Measurements from ENCODE around the gene PLPP4.

Gene PLPP4

DNA sequence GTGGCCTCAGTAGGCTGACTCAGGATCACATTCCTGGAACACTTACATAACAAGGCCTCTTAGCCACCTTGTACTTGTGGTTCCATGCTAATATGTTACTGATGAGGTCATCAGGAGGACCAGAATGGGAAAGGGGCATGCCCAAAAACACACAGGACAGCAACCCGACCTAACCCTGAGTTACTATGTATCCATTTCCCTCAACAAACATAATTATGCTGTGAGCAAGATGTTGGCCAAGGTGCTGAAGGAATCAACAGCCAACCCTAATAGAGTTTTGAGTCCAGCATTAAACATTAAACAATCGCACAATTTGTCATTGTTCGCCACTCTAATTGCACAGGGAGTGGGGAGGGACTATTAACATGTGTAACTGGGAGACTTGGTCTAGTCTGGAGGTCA, 129.4 kb downstream of the PLPP4 start:
- in situ Hi-C loops (cut with HindIII; ENCODE audit: low pct_ligation_motif_present, low pct_unique_long_range_greater_than_20kb, low sequenced_read_pairs): no loop called here
- DNase-seq: peak; percentile 79

DNA sequence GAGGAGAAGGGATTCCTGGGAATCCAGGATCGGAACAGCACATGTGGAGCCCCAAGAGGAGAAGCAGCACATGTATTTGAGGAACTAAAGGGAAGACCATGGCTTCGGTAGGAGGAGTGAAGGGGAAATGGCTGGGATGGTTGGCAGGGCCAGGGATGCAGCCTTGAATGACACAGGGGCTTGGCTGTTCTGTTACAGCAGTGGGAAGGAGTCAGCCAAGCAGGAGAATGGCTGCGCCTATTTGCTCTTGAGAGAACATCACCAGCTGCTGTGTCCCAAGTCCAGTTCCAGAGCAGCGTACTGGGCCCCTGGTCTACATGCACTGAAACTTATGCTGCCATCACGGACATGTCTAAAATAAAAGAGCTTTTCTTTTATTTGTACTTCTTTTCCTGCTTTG, 130.0 kb downstream of the PLPP4 start:
- no peak for DNase-seq
- in situ Hi-C loops (cut with HindIII; ENCODE audit: low pct_ligation_motif_present, low pct_unique_long_range_greater_than_20kb, low sequenced_read_pairs): no loop called here

DNA sequence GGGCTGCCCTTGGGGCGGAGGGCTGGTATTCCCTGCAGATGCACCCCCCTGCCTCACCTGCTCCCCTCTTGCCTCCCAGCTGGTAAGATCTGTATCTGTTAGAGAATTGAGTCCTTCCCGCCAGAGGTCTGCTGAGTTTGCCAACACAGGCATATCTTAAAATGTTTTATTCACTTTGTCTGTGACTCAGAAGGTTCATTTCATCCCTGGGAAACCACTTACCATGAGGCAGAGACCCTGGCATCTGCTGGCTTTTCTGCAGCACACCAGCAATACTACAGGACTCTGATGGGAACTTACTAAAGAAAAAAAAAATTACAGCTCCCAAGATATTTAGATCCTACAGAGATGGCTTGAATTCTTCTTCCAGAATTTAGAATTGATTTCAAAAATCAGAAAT, 131.3 kb downstream of the PLPP4 start:
- in situ Hi-C loops (cut with HindIII; ENCODE audit: low pct_ligation_motif_present, low pct_unique_long_range_greater_than_20kb, low sequenced_read_pairs): no loop called here
- DNase-seq: no peak

GRCh38 chr10:120593693-120594092, 136.7 kb downstream of the PLPP4 start:
- in situ Hi-C loops (cut with HindIII; ENCODE audit: low pct_ligation_motif_present, low pct_unique_long_range_greater_than_20kb, low sequenced_read_pairs): no loop called here
- no peak for DNase-seq

DNA sequence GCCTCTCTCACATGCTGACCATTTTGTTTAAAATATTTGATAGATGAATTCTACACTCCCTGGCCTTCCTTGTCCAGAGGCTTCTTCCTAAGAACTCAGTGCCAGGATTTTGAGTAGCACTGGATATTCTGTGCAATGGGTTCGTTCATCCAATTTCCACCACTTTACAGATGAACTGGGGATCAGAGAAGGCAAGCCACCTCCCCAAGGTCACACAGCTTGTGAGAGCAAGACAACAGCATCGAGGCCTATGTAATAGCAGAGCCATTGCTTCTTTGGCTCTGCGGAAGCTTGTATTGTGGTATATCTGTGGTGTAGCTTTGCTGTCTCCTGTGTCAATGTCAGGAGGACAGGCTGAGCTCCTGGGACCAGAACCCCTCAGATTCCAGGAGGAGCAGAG, 140.9 kb downstream of the PLPP4 start:
- in situ Hi-C loops (cut with HindIII; ENCODE audit: low pct_ligation_motif_present, low pct_unique_long_range_greater_than_20kb, low sequenced_read_pairs): no loop called here
- DNase-seq: no peak

GRCh38 chr10:120598386-120598785, 141.4 kb downstream of the PLPP4 start:
- DNase-seq: no peak

DNA sequence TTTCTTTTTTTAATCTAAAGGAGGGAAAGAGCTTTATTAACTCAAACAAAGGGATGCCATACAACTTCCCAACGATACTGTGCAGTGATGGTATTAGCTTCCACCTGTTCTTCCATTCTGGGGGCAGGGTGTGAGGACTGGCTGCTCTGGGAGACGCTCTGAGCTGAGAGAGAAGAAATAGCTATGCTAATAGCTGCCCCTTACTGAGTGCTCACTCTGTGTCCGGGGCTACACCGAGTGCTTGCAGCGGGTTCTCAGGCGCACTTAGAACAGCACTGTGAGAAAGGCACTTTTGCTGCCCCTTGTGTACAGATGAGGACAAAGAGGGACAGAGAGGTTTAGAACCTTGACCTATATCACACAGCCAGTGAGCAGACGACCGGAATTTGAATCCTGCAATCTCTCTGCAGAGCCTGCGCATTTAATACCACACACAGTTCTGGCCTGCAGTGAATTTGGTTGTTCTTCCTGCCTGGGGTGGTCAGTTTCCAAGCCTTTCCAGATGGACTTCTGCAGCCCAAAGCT, 142.2 kb downstream of the PLPP4 start:
- in situ Hi-C loops (cut with HindIII; ENCODE audit: low pct_ligation_motif_present, low pct_unique_long_range_greater_than_20kb, low sequenced_read_pairs): no loop called here
- no peak for DNase-seq

More at GRCh38 chr10:120598386-120598785, 141.4 kb downstream of the PLPP4 start:
- in situ Hi-C loops (cut with HindIII; ENCODE audit: low pct_ligation_motif_present, low pct_unique_long_range_greater_than_20kb, low sequenced_read_pairs): no loop called here

DNA sequence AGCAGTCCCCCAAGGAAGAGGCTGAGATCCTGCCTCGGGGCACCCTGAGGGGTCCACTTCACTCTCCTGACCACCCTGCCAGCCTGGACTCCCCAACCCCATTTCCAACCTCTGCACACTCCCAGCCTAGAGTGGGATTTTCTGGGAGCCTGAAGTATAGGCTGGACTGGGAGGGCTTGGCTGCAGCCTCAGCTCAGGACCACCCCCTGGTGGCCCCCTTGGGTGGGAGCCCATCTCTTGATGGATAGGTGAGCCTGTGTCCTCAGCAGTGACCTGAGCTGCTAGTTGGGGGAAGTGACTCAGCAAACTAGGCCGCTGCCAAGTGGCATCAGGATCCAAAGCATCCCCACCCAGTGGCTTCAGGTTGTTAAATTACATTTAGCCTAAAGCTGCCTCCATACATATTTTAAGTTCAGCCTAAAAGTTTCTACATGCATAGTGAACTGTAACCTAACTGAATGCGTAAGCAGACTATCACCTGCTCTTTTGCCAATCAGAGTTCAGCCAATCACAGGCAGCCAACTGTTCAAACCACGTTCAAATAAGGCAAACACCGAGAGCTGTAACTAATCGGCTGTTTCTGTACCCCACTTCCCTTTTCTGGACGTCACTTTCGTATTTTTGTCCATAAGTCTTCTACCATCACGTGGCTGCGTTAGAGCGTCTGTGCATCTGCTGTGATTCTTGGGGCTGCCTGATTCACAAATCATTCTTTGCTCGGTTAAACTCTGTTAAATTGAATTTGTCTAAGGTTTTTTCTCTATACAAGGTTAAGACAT, 144.0 kb downstream of the PLPP4 start:
- peak; percentile 57 for DNase-seq
- in situ Hi-C loops (cut with HindIII; ENCODE audit: low pct_ligation_motif_present, low pct_unique_long_range_greater_than_20kb, low sequenced_read_pairs): no loop called here

DNA sequence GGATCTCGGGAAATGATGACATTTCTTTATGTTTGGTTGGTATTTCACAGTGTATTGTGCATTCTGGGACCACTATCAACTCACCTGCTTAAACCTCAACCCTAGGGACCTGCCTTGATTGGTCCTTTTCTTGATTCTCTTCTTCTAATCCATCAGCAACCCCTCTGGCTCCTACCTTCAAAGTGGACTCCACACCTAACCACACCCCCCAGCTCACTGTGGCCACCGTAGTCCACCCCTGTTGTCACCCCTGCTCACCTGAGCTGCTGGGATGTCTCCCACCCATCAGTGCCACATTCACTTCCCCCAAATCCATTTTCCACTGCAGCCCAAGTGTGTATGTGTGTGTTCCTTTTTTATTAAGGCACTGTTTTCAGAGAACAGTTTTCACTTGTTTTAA, 145.0 kb downstream of the PLPP4 start:
- DNase-seq: no peak
- in situ Hi-C loops (cut with HindIII; ENCODE audit: low pct_ligation_motif_present, low pct_unique_long_range_greater_than_20kb, low sequenced_read_pairs): no loop called here

DNA sequence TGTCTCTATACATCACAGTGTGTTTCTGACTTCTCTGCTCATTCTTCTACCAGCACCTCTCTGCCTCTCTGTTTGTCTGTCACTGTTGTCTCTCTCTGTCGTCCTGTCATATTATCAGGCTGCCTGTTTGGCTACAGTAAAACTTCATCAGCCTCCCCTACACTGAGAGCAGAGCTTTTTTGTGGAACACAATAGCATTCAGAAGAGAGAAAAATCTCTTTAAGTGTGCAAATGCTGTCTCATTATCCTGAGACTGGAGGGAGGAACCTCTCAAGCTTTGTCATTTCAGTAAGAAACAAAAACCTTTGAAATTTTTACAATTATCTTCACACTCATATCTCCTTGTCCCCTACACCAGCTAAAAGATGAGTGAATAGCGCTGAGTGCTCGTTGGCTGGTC, 148.4 kb downstream of the PLPP4 start:
- DNase-seq: no peak
- in situ Hi-C loops (cut with HindIII; ENCODE audit: low pct_ligation_motif_present, low pct_unique_long_range_greater_than_20kb, low sequenced_read_pairs): no loop called here

GRCh38 chr10:120606051-120606764, 149.2 kb downstream of the PLPP4 start:
- in situ Hi-C loops (cut with HindIII; ENCODE audit: low pct_ligation_motif_present, low pct_unique_long_range_greater_than_20kb, low sequenced_read_pairs): no loop called here
- DNase-seq: no peak

DNA sequence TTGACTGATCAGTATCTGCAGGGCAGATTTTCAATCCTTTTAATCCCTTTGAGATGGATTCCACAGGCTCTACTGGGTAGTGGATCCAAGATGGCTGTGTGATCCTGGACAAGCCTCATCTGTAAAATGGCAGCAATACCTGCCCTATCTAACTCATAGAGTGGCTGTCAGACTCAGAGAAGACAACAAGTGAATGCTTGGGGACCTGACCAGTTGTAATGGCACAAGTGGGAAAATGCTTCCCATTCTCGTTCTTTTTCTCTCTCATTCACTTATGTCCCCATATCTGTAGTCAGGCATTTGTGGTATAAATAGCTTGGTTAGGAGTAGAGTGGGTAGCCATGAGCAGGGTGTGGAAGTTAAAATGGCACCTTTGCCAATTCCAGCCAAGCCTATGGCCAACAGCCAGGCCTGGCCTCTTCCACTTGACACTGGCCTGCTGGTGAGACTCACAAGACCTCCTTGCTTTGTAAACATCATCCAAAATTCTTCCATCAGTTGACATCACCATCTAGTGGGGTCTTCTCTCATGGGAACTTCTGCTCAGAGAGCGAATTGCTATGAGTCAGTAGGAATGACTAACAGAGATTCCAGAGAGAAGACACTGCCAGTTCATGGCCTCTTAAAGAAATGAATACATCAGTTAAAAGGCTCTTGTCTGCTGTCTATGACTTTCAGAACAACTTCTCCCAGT, 150.1 kb downstream of the PLPP4 start:
- peak; percentile 71 for DNase-seq
- in situ Hi-C loops (cut with HindIII; ENCODE audit: low pct_ligation_motif_present, low pct_unique_long_range_greater_than_20kb, low sequenced_read_pairs): no loop called here

DNA sequence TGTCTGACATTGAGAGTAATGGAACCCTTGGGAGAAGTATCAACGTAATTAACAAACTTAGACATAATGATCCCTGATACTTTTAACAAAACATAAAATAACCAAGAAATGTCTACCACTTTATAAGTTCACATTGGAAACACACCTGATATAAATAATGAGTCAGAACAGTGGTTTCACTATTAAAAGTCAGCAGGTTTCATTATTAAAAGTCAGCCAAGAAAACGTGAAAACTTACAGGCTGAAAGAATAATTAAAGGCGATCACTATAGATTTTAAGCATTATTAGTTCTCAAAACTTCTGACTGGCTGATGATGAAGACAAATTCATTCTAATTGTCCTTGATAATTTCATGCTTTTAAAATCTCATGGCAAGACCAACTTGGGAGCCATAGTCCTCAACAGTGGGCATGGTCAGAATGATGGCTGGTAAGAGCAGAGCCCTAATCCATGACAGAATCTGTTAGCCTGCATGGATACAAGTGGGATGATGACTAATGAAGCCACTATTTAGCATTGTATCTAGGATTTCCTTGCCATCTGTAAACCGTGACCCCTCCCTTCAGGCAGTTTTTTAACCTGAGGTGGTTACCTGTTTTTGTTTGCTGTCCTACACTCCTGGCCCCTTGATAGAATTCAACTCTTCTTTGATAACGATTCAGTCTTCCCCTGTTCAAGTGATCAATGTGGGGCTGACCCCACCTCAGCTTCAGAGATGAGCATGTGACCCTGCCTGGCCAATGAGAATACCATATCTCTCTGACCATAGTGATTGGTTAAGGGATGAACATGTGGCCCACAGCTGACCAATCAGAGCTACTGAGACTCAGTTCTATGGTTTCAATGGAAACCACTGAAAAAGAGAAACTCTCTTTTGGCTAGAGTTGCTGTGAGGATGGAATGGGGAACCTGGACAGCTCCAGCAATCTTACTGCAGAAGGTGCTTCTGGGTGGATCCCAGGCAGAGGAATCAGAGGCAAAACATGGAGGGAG, 151.0 kb downstream of the PLPP4 start:
- DNase-seq: peak; percentile 22
- in situ Hi-C loops (cut with HindIII; ENCODE audit: low pct_ligation_motif_present, low pct_unique_long_range_greater_than_20kb, low sequenced_read_pairs): no loop called here

DNA sequence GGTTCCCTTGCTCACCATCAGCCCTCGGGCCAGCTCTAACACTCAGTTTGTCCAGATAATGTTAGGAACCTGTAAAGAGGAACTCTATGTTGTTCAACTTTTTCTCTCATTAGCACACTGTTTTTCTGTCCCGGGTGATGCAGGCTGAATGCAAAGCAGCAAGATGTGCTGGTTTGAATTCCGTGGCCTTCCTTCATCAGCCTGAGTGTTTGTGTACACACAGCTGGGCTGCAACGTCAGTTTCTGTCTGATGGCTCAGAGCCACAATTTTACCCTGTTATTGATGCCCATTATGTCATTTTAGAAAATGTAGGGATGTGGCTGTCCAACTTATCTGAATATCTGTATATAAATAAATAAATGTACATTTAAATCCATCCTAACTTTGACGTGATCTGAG, 152.0 kb downstream of the PLPP4 start:
- no peak for DNase-seq
- in situ Hi-C loops (cut with HindIII; ENCODE audit: low pct_ligation_motif_present, low pct_unique_long_range_greater_than_20kb, low sequenced_read_pairs): no loop called here

- in situ Hi-C loops (cut with HindIII; ENCODE audit: low pct_ligation_motif_present, low pct_unique_long_range_greater_than_20kb, low sequenced_read_pairs): no loop called here
- no peak for DNase-seq
These were observed 153.8 kb downstream of the PLPP4 start for GRCh38 chr10:120610791-120611190.

- in situ Hi-C loops (cut with HindIII; ENCODE audit: low pct_ligation_motif_present, low pct_unique_long_range_greater_than_20kb, low sequenced_read_pairs): no loop called here
- DNase-seq: no peak
These were observed 155.7 kb downstream of the PLPP4 start for GRCh38 chr10:120612756-120613155.

DNA sequence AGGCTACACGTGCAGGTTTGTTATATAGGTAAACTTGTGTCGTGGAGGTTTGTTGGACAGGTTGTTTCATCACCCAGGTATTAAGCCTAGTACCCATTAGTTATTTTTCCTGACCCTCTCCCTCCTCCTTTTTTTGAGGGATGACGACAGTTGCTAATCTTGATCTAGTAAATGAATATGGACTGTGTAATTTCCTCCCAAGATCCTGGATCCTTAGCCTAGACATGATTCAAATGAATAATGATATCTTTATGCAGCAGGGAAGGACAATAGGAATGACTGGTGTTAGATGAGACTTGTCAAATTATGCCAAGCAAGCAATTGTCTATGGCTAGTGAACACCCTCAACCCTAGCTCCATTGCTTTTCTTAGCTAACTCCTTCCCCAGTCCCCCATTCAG, 156.2 kb downstream of the PLPP4 start:
- in situ Hi-C loops (cut with HindIII; ENCODE audit: low pct_ligation_motif_present, low pct_unique_long_range_greater_than_20kb, low sequenced_read_pairs): no loop called here
- DNase-seq: no peak

DNA sequence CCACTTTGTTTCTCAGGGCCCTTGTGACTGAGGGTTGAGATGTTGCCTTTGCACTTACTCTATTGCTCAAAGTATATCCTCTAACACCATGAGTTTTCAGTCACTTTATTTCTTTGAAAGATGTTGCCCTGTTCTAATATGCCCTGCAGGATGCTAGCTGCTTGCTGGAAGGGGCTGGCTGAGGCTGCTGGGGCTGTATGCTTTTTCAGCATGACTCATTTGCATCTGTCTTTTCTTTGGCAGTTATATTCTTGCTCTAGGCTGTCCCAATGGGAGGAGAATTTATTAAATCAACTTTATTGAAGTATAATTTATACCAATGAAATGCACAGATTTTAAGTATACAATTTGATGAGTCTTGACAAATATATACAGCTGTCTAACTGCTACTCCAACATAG, 157.7 kb downstream of the PLPP4 start:
- in situ Hi-C loops (cut with HindIII; ENCODE audit: low pct_ligation_motif_present, low pct_unique_long_range_greater_than_20kb, low sequenced_read_pairs): no loop called here

More for the DNA sequence above, 157.7 kb downstream of the PLPP4 start:
- no peak for DNase-seq
